ENCODE results near the gene SRBD1.

DNA sequence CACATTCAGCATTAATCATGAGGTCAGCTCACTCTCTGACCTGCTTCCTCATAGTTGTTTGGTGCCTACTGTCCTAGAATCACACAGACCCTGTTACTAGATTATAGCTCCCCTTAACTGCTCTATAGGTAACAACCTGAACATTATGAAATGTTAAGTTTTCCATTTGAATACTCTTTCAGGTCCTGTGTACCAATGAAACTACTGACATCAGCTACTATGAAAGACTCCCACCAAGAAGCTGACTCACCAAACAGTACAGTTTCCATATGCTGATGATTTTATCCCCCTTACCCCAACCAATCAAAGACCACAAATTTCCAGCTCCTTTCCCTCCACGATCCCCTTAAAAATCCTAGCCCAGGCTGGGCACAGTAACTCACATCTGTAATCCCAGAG lies 56.3 kb downstream of the SRBD1 start:
- no peak for TF ChIP-seq CTCF (conservative IDR thresholded peaks at IDR 0.05; ENCODE audit: low read depth, low read length)
- no peak for TF ChIP-seq EZH2 (IDR thresholded peaks at IDR 0.05; ENCODE audit: low read length, unreplicated experiment)

All from PC-3 (cell line).